Panc1 (cell line): ENCODE results near the gene EGFR.

ENCODE experiments used
- CTCF ChIP-seq: fragments of 450-650 bp; IDR thresholded peaks from 2 replicates; pipeline ENCODE4 v1.5.1; 2017; ENCODE audit warnings: mild to moderate bottlenecking
- REST ChIP-seq, 2 experiments: IDR thresholded peaks; 2 replicates each; pipeline ENCODE4 v1.6.1; 2011 to 2012; ENCODE audit warnings: low read depth in 2 of 2, control low read depth in 1 of 2, low read length in 1 of 2, mild to moderate bottlenecking in 1 of 2, moderate library complexity in 1 of 2; ENCODE audit not compliant: insufficient read depth in 1 of 2

- TF ChIP-seq REST (IDR thresholded peaks at IDR 0.05; ENCODE audit: insufficient read depth in 1 of 2, low read depth in 2 of 2, low read length in 1 of 2) (no peak), CTCF (no peak)
Observed at GRCh38 chr7:55236476-55236875, 217.7 kb downstream of the EGFR start.
